SJCRH30 (cell line): Measurements from ENCODE around the gene PPP3R1. TPM values are rescaled to one million over a fixed set of nuclear protein-coding genes. Genes with fewer than 3 reads are reported as not detected.

ENCODE experiments used
- DNase-seq, 2 experiments: peaks; one replicate each; pipeline ENCODE4 v3.0.0-alpha.2; 2015 to 2020
- H3K27ac ChIP-seq: fragments of 250-450 bp; sonication (Bioruptor Pico); 2 replicates; pipeline ENCODE4 v1.5.1; 2020; ENCODE audit warnings: mild to moderate bottlenecking, moderate library complexity
- H3K27me3 ChIP-seq: fragments of 250-450 bp; sonication (Bioruptor Pico); 2 replicates; pipeline ENCODE4 v1.5.1; 2020; ENCODE audit warnings: mild to moderate bottlenecking, moderate library complexity
- H3K36me3 ChIP-seq: fragments of 250-450 bp; sonication (Bioruptor Pico); 2 replicates; pipeline ENCODE4 v1.5.1; 2020; ENCODE audit warnings: mild to moderate bottlenecking, moderate library complexity
- H3K4me1 ChIP-seq: fragments of 250-450 bp; sonication (Bioruptor Pico); 2 replicates; pipeline ENCODE4 v1.5.1; 2020; ENCODE audit warnings: mild to moderate bottlenecking, moderate library complexity
- H3K4me3 ChIP-seq: fragments of 250-450 bp; sonication (Bioruptor Pico); 2 replicates; pipeline ENCODE4 v1.5.1; 2020; ENCODE audit warnings: mild to moderate bottlenecking, moderate library complexity
- H3K9me3 ChIP-seq: fragments of 250-450 bp; sonication (Bioruptor Pico); replicated peaks from 2 replicates; pipeline ENCODE4 v1.5.1; 2020; ENCODE audit warnings: mild to moderate bottlenecking, moderate library complexity
- total RNA-seq: library from RNA; depleted of rRNA; stranded (reverse); fragments of >200 nt; shearing (Covaris generic); gene quantifications from 2 replicates; pipeline ENCODE4 v1.2.3, GENCODE V29; 2014

PPP3R1 gene
- total RNA-seq, 1 experiment from 2014 or later: 50.8 TPM

DNA sequence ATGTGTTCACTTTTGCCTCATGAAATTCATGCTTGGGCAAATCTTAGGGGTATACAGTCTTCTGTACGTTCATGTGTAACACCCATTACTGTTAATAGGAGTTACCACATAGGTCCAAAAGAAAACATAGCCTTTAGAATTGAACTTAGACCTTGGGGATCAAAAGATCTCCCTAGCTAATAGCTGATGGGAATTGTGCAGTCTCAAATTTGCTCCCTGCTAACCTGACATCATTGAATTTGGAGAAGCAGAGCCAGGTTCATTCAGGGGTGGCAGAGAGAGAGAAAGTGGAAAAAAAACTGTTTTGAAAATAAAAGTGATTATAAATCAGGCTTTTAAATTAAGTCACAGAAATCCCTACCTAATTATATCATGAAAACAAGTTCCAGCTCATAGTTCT, 28.0 kb upstream of the PPP3R1 start:
- H3K4me3 ChIP-seq: no peak overlapping the region
- no peak for DNase-seq
- peaks cover 2% of the 10 kb centered on the region; the same call in 1 of the 2 replicates for H3K27me3 ChIP-seq
- no peaks in the 10 kb centered on the region for H3K4me1 ChIP-seq
- no peaks in the 10 kb centered on the region for H3K9me3 ChIP-seq
- no peaks in the 10 kb centered on the region for H3K36me3 ChIP-seq
- H3K27ac ChIP-seq: no peak overlapping the region

DNA sequence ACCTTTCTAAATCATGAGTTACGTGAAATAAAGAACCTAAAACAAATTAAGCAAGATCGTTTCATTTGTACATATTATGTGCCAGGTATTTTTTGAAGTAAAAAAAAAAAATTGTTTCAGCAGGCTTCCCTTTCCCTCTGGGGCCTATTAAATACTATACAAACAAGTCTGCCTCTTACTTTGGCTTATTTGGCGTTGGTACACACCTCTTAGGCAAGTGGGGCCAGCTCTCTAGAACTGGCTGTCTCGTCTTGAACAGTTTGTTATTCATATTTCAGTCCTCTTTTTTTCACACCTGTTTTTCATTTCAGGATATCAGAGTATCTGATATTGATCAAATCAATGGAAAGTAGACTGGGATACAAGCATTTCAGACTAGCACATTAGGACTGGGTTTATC, 27.4 kb upstream of the PPP3R1 start:
- Histone ChIP-seq H3K4me1 (no peaks in the 10 kb centered on the region), H3K36me3 (no peaks in the 10 kb centered on the region), H3K27ac (no peak overlapping the region), H3K9me3 (no peaks in the 10 kb centered on the region), H3K4me3 (no peak overlapping the region), H3K27me3 (peaks cover 6% of the 10 kb centered on the region; the same call in 1 of the 2 replicates)
- DNase-seq: no peak

DNA sequence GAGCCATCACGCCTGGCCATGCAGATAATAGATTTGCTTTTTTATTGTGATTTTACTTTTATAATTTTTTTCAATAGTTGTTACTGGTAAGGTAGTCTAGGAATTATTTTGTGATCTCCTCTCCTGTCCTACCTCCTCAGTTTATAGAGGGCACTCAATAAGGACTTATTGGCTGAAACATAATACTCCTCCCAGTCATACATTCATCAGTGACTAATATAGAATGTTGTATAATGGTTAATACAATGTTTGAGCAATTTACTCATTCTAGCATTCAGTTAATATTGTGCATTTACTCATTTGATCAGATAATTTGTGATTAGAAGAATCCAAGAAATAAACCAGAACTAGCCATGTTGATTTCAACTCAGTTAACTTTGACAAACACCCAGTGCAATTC, 25.8 kb upstream of the PPP3R1 start:
- Histone ChIP-seq H3K27me3 (peaks cover 9% of the 10 kb centered on the region; the same call in 1 of the 2 replicates), H3K4me1 (no peaks in the 10 kb centered on the region), H3K36me3 (no peaks in the 10 kb centered on the region), H3K27ac (no peak overlapping the region), H3K4me3 (no peak overlapping the region), H3K9me3 (no peaks in the 10 kb centered on the region)
- DNase-seq: no peak

DNA sequence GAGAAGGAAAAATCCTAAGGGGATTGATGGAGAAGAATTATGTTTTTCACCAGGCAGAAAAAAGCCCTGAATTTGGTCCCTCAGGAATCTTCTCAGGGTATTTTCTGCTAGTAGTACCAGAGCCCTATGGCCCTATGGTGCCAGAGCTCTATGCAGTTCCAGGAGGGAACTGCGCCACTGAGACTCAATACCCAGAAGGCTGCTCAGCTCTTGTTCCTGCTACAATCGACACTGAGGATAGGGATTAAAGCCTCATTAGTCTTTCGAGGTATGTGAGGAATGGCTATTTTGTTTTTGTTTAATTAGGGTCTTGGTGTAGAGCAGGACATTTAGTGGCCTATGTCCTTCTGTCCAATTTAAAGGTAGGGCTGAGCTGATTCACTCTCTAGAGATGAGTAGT, 21.7 kb upstream of the PPP3R1 start:
- Histone ChIP-seq H3K27ac (no peak overlapping the region), H3K9me3 (no peaks in the 10 kb centered on the region), H3K4me1 (no peaks in the 10 kb centered on the region), H3K4me3 (no peak overlapping the region), H3K27me3 (peaks cover 9% of the 10 kb centered on the region; the same call in 1 of the 2 replicates), H3K36me3 (no peaks in the 10 kb centered on the region)
- DNase-seq: no peak

DNA sequence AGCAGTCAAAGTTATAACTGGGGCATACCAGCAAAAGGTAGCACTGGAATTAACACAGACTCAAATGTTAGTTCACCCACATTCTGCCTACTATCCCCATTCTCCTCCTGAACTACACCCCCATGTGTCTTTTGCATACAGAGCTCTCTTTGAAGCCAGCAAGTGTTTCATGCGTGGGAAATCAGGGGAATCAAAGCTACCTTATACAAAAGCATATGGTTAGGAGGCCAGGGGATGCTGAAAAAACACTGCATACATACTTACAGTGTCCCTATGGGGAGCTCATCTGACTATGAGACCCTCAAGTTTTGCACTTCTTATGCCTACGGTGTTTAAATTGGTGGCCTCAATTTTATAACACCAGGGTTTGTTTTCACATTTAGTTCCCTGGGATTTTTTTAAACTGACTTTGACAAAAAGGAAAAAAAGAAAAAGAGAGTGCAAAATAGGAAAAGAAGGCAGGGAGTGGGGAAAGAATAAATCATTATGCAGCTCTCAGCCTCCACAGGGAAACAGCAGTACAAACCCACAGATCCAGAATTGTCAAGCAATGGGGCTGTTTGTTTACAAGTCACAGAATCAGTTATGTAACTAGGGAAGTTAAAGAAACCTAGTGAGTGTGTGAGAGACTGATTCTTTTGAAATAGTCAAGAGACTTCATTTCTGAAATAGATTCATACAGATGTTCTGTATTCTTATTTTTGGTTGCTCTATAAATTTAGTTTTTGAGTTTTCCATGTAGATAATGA, 20.1 kb upstream of the PPP3R1 start:
- Histone ChIP-seq H3K9me3 (no peaks in the 10 kb centered on the region; the same call in 1 of the 2 replicates), H3K27me3 (peaks cover 9% of the 10 kb centered on the region; the same call in 1 of the 2 replicates), H3K36me3 (no peaks in the 10 kb centered on the region), H3K4me1 (no peaks in the 10 kb centered on the region), H3K4me3 (no peak overlapping the region), H3K27ac (no peak overlapping the region)
- no peak for DNase-seq

DNA sequence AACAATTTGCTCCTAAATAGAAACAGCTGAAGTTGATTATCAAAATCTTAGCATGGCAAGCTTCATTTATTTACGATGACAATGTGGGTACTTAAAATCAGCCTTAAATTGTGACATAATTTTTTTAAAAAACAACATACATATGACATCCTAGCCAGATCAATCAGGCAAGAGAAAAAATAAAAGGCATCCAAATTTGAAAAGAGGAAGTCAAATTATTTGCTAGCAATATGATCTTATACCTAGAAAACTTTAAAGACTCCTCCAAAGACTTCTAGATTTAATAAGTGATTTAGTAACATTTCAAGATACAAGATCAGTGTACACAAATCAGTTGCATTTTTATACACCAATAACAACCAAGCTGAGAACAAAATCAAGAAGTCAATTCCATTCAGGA, 14.3 kb upstream of the PPP3R1 start:
- no peak overlapping the region for H3K27ac ChIP-seq
- H3K4me3 ChIP-seq: no peak overlapping the region
- no peaks in the 10 kb centered on the region; the same call in 1 of the 2 replicates for H3K9me3 ChIP-seq
- DNase-seq: no peak
- H3K4me1 ChIP-seq: no peaks in the 10 kb centered on the region
- no peaks in the 10 kb centered on the region for H3K36me3 ChIP-seq
- H3K27me3 ChIP-seq: no peaks in the 10 kb centered on the region

DNA sequence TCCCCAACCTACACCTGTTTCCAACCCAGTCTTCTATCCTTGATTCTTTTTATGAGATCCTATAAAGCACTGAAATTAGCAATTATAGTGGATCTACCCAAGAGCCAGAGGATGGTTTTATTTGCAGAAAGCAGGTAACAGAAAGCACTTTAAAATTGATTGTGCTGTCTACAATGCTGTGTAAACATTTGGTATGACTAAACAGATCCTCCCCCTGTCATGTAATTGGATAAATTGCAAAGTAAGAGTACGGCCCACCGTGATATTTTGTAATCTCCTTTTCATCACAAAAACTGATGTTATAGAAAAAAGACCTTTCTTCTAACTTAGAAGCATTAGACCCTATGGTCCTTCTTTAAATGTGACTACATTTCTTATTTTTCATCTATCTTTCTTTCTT, 11.3 kb upstream of the PPP3R1 start:
- Histone ChIP-seq H3K27ac (no peak overlapping the region), H3K4me1 (peaks cover 6% of the 10 kb centered on the region; the same call in 1 of the 2 replicates), H3K4me3 (no peak overlapping the region), H3K27me3 (no peaks in the 10 kb centered on the region), H3K9me3 (no peaks in the 10 kb centered on the region; the same call in 1 of the 2 replicates), H3K36me3 (no peaks in the 10 kb centered on the region)
- DNase-seq: no peak

DNA sequence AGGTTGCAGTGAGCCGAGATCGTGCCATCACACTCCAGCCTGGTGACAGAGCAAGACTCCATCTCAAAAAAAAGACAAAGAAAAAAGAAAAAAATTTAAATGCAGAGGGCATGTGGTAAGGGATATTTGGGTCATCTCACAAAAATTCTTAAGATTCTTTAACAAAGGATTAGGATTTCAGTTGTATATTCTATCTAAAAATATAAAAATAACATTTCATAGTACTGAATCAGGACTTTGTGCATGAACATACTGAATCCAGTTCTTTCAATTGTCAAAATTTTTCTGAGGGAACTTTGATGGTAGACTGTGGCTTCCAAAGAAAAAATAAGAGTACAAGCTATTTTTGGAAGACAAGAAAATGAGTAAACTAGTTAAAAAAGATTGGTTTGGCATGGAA, 6.5 kb upstream of the PPP3R1 start:
- Histone ChIP-seq H3K4me3 (no peak overlapping the region), H3K36me3 (no peaks in the 10 kb centered on the region), H3K9me3 (no peaks in the 10 kb centered on the region), H3K27ac (no peak overlapping the region), H3K27me3 (no peaks in the 10 kb centered on the region), H3K4me1 (peaks cover 11% of the 10 kb centered on the region; the same call in 1 of the 2 replicates)
- DNase-seq: no peak

DNA sequence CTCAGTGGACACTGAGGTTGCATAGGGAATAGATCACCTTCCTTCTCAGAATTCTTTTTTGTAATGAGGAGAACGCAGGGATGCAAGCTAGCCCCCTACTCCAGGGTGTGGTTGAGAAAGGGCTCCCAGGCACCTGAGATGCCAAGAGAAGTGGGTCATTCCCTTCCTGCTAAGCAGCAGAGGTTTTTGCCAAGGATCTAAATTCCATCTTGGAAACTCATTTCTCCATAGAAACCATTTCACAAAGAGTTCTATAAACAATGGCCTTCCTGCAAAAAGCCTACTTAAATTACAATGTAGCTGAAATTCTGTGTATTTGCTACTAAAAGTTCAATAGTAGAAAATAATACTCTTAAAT, 3.7 kb upstream of the PPP3R1 start:
- H3K4me1 ChIP-seq: peaks cover 11% of the 10 kb centered on the region; the same call in 1 of the 2 replicates
- H3K27ac ChIP-seq: no peak overlapping the region
- no peaks in the 10 kb centered on the region for H3K36me3 ChIP-seq
- no peak overlapping the region for H3K4me3 ChIP-seq
- no peaks in the 10 kb centered on the region for H3K9me3 ChIP-seq
- no peak for DNase-seq
- H3K27me3 ChIP-seq: no peaks in the 10 kb centered on the region

DNA sequence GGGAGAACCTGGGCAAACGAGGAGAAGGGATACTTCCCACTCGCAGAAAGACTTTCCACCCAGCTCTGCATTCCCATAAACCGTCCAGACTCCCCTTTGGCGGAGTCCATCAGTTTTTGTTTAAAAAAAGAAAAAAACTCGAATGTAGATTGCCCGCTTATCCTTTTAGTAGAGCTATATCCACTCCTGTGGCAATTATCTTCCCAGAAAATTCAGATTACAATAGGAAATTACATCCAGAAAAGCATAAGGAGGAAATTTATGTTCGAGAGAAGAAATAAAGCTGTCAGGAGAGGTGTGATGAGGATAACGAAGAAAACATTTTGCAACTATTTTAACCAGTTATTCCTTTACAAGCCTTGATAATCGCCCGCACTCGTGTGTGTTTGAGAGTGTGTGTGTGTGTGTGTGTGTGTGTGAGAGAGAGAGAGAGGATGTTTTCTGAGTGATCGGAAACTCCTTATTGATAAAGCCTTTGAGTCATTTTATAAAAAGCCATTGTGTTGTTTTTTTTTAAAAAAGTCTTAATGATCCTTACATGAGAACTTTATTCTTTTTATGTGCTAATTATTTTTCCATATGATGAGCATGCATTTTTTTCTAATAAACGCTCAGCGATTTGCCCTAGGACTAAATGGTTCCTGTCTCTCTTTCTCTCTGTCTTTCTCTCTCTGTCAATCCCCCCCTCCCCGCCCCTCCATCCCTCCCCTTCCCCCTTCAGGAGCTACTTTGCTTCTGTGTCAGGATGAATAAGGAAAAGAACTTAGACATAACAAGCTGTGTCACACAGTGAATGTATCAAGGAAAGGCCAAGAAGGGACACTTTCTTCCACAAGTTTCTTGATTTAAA, 1.1 kb upstream of the PPP3R1 start:
- H3K4me1 ChIP-seq: 0 out of 2 replicates have a peak, but pooled peaks cover 3% of the 10 kb centered on the region
- no peaks in the 10 kb centered on the region for H3K36me3 ChIP-seq
- H3K4me3 ChIP-seq: peak overlapping the region; percentile 74
- H3K27me3 ChIP-seq: no peaks in the 10 kb centered on the region
- DNase-seq: peak in 1 of 2 experiments; percentile 40
- peak overlapping the region; percentile 48 for H3K27ac ChIP-seq
- H3K9me3 ChIP-seq: no peaks in the 10 kb centered on the region

DNA sequence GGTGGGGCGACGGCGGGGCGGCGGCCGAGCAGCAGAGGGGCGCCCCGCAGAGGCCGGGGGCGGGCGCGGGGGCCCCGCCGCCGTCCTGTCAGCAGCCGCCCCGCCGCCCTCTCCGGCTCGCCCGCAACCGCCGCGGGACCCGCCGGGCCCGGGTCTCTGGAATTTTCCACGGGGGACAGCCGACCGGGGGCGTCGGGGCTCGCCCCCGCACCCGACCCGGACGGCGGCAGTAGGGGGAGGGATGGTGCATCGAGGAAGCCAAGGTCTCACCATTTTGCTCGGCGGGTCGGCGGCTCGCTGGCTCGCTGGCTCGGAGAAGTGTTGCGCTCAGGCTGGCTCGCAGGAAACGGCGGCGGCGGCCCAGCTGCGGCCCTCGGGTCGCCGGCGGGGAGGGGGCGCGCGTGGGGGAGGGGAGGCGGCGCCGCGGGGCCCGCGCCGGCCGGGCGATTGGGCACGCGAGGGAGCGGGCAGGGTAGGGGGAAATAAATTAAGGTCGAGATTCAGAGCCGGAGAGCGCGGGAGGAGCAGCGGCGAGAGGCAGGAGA, 405 bp downstream of the PPP3R1 start:
- no peaks in the 10 kb centered on the region for H3K9me3 ChIP-seq
- H3K36me3 ChIP-seq: 0 out of 2 replicates have a peak, but pooled peaks cover 3% of the 10 kb centered on the region
- H3K4me3 ChIP-seq: peak overlapping the region; percentile 74
- H3K4me1 ChIP-seq: 0 out of 2 replicates have a peak, but pooled peaks cover 3% of the 10 kb centered on the region
- peak overlapping the region; percentile 73 for H3K27ac ChIP-seq
- no peaks in the 10 kb centered on the region for H3K27me3 ChIP-seq
- peak in 1 of 2 experiments; percentile 38 for DNase-seq

DNA sequence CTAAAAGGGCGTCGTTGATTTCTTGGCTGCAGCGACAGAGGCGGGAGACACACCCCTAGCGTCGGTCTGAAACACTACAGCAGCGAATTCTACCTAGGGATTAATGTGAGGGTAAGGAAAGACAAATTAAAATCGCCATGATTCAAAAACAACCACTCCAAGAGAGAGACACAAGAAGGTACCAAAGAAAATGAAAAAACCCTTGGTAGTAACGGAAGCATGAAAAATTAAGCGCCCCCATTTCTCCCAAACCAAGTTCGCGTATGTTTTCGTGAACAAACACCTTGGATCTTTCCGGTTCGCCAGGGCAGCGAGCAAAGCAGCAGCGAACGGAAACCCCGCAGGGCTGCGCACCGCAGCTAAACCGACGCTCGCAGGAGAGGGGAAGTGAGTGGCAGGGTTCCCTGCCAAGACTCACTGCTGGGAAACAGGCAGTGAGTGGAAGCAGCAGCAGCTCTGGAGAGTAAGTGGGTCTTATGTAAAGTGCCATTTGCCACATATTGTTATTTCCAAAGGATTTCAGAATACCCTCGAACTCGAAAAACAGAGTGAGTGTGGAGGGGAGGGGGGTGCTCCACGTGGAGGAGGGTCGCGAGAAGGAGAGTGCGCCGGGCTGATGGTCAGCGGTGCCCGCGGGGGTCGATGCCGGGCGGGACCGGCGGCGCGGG, 1.0 kb downstream of the PPP3R1 start:
- no peaks in the 10 kb centered on the region for H3K9me3 ChIP-seq
- peak overlapping the region; percentile 48 for H3K27ac ChIP-seq
- DNase-seq: peak; percentile 76 to 86

DNA sequence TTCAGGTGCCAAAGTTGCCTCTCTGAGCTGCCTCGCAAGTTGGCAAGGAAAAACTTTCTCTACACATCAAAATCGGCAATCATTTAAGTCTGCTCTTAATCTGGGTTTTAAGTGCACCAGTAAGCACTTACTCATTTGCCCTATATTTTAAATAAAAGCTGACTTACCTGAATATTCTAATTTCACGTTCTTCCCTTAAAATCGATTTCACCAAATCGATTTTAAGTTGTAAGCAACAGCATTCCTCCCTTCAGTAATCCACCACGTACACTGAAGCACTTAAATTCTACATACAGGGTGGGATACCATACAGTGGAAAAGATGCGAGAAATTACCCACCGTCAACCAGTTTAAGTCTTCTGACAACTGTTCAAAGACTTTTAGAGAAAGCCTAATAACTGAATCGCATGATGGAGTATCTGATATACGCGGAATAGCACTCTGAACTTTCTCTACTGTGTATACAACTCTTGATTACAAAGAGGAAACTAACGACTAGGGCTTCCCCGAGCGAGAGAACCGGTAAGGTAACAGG, 1.6 kb downstream of the PPP3R1 start:
- no peak overlapping the region; the same call in 1 of the 2 replicates for H3K27ac ChIP-seq

More for the DNA sequence above, 1.0 kb downstream of the PPP3R1 start:
- H3K27me3 ChIP-seq: no peaks in the 10 kb centered on the region
- 0 out of 2 replicates have a peak, but pooled peaks cover 3% of the 10 kb centered on the region for H3K4me1 ChIP-seq
- peak overlapping the region; percentile 74 for H3K4me3 ChIP-seq
- H3K36me3 ChIP-seq: 0 out of 2 replicates have a peak, but pooled peaks cover 3% of the 10 kb centered on the region

DNA sequence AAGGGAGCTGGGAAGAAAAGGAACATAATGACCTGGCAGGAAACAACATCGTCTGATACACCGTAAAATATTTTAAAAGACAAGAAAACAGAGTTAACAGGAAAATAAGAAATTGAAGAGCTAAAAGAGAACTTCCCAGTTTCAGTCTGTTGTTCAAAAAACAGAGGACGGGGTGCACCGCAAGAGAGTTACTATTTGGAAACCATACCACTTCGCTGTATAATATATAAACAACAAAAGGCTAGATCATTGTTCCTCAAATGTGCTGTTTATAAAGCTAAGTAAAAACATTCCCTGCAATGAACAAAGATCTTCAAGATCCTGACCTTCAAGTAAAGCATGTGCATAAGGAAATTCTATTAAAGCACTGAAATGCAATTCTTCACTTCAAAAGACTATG, 2.1 kb downstream of the PPP3R1 start:
- Histone ChIP-seq H3K9me3 (no peaks in the 10 kb centered on the region), H3K4me1 (0 out of 2 replicates have a peak, but pooled peaks cover 3% of the 10 kb centered on the region), H3K27ac (no peak overlapping the region), H3K36me3 (0 out of 2 replicates have a peak, but pooled peaks cover 3% of the 10 kb centered on the region), H3K27me3 (no peaks in the 10 kb centered on the region), H3K4me3 (peak overlapping the region; percentile 74)
- no peak for DNase-seq

More for the DNA sequence above, 1.6 kb downstream of the PPP3R1 start:
- Histone ChIP-seq H3K4me1 (0 out of 2 replicates have a peak, but pooled peaks cover 3% of the 10 kb centered on the region), H3K4me3 (peak overlapping the region; percentile 74), H3K27me3 (no peaks in the 10 kb centered on the region), H3K9me3 (no peaks in the 10 kb centered on the region), H3K36me3 (0 out of 2 replicates have a peak, but pooled peaks cover 3% of the 10 kb centered on the region)
- no peak for DNase-seq
